K562 (cell line): ENCODE measurements around the gene NTN4. TPM values are rescaled to one million over a fixed set of nuclear protein-coding genes. Genes with fewer than 3 reads are reported as not detected.
A peak's percentile ranks its signal among the peaks of the same experiment; 100 is the strongest.

ENCODE experiments used
- ATAC-seq: fragments of 200-7000 bp; cut with Tn5 transposase; 3 replicates; pipeline ENCODE4 v1.9.1; 2020; ENCODE audit warnings: moderate library complexity
- BruUV-seq: library from RNA; stranded (reverse); fragments of 400-500 nt; replicated peaks from 2 replicates; lab custom pipeline; 2021; lab: Mats Ljungman, UMichigan
- CTCF ChIA-PET: fragments of 300-600 bp; formaldehyde crosslinking; extraction: SDS; loops from one replicate; lab custom pipeline; 2021; ENCODE audit warnings: low intra/inter-chr PET ratio; lab: Yijun Ruan, JAX
- POLR2A ChIA-PET: fragments of 300-600, 350-650 bp; sonication (Branson Sonifier 250); formaldehyde crosslinking; extraction: SDS; loops from one replicate; lab custom pipeline; 2021; ENCODE audit warnings: antibody characterized with exemption, inconsistent platforms; lab: Yijun Ruan, JAX
- DNase-seq, 4 experiments: peaks; one replicate each; pipeline versions ENCODE4 v3.0.0 to v3.0.0-alpha.2; 2011 to 2018; ENCODE audit warnings: low spot score in 3 of 4, mixed read lengths in 3 of 4; ENCODE audit errors: extremely low read depth in 1 of 4
- FAIRE-seq: peaks from 2 replicates; lab custom pipeline; 2011; peaks lifted over from hg19 to GRCh38; lab: Jason Lieb, UNC
- H2AFZ ChIP-seq: 2 replicates; pipeline ENCODE4 v1.6.0; 2011; ENCODE audit warnings: low read depth, low read length, control low read depth, inconsistent platforms
- H3K27ac ChIP-seq: fragments of 200-600 bp; 3 replicates; pipeline ENCODE4 v1.8.0; 2011; ENCODE audit warnings: low read depth, mild to moderate bottlenecking, control low read depth, inconsistent platforms, low read length, moderate library complexity, mixed read lengths; ENCODE audit errors: extremely low read depth
- H3K27me3 ChIP-seq, 2 experiments: fragments of 300-600 bp in 1 of 2; 2 replicates in 1 of 2; 3 replicates in 1 of 2; pipeline versions ENCODE4 v1.6.0 to v1.8.0; 2011; ENCODE audit warnings: inconsistent platforms in 2 of 2, low read length in 2 of 2, mild to moderate bottlenecking in 1 of 2, mixed read lengths in 1 of 2, moderate library complexity in 1 of 2; ENCODE audit not compliant: control insufficient read depth in 2 of 2, insufficient read depth in 2 of 2
- H3K36me3 ChIP-seq: fragments of 300-600 bp; 3 replicates; pipeline ENCODE4 v1.8.0; 2011; ENCODE audit warnings: mild to moderate bottlenecking, low read length, inconsistent platforms; ENCODE audit not compliant: control insufficient read depth, insufficient read depth
- H3K4me1 ChIP-seq, 2 experiments: fragments of 200-600 bp in 1 of 2; replicated peaks in 1 of 2; 2 replicates in 1 of 2; 3 replicates in 1 of 2; pipeline versions ENCODE4 v1.5.1 to v1.8.0; 2011; ENCODE audit warnings: inconsistent platforms in 2 of 2, low read length in 2 of 2, mild to moderate bottlenecking in 1 of 2, mixed read lengths in 1 of 2, moderate library complexity in 1 of 2; ENCODE audit not compliant: control insufficient read depth in 2 of 2, insufficient read depth in 2 of 2
- H3K4me2 ChIP-seq: 2 replicates; pipeline ENCODE4 v1.6.1; 2011; ENCODE audit warnings: low read length, control low read depth, inconsistent platforms, mixed read lengths; ENCODE audit not compliant: insufficient read depth
- H3K4me3 ChIP-seq: fragments of 200-600 bp; sonication (generic), shearing (Covaris generic); 2 replicates; pipeline ENCODE4 v1.5.1; 2016; ENCODE audit warnings: control low read depth, inconsistent platforms
- H3K79me2 ChIP-seq: fragments of 200-600 bp; 3 replicates; pipeline ENCODE4 v1.8.0; 2011; ENCODE audit warnings: low read length, inconsistent platforms; ENCODE audit not compliant: control insufficient read depth, insufficient read depth
- H3K9ac ChIP-seq, 2 experiments: 2 replicates each; pipeline versions ENCODE4 v1.6.0 to v1.6.1; 2011; ENCODE audit warnings: low read depth in 2 of 2, low read length in 2 of 2, control low read depth in 1 of 2, inconsistent platforms in 1 of 2, mild to moderate bottlenecking in 1 of 2, mixed read lengths in 1 of 2; ENCODE audit not compliant: insufficient read depth in 1 of 2
- H3K9me1 ChIP-seq: one replicate; pipeline ENCODE4 v1.6.0; 2011; ENCODE audit warnings: inconsistent platforms, mild to moderate bottlenecking, low read length, moderate library complexity; ENCODE audit not compliant: control insufficient read depth, insufficient read depth
- H3K9me3 ChIP-seq: replicated peaks from 2 replicates; pipeline ENCODE4 v1.5.1; 2011; ENCODE audit warnings: low read depth, low read length, inconsistent platforms; ENCODE audit not compliant: control insufficient read depth, insufficient read depth
- H4K20me1 ChIP-seq: replicated peaks from 2 replicates; pipeline ENCODE4 v1.6.1; 2011; ENCODE audit warnings: low read length, inconsistent platforms, mixed read lengths; ENCODE audit not compliant: control insufficient read depth, insufficient read depth
- ASH1L ChIP-seq: fragments of 450-650 bp; IDR thresholded peaks from 2 replicates; pipeline ENCODE4 v1.6.1; 2018; ENCODE audit warnings: borderline replicate concordance, mild to moderate bottlenecking, low read depth; ENCODE audit not compliant: partially characterized antibody
- BRCA1 ChIP-seq, 2 experiments: fragments of 450-650 bp in 1 of 2; sonication (generic) in 1 of 2; formaldehyde crosslinking in 1 of 2; IDR thresholded peaks; 2 replicates each; pipeline versions ENCODE4 v1.5.0 to v1.6.1; 2017 to 2020; ENCODE audit warnings: mild to moderate bottlenecking in 1 of 2, missing genetic modification reagents in 1 of 2
- HDGF ChIP-seq: fragments of 450-650 bp; IDR thresholded peaks from 2 replicates; pipeline ENCODE4 v1.6.1; 2016
- HOXB6 ChIP-seq: fragments of 250-450 bp; sonication (Bioruptor Pico); IDR thresholded peaks from 2 replicates; pipeline ENCODE4 v1.5.1; 2022; ENCODE audit warnings: mild to moderate bottlenecking, borderline replicate concordance
- LARP7 ChIP-seq: fragments of 450-650 bp; IDR thresholded peaks from 2 replicates; pipeline ENCODE4 v1.6.1; 2016
- MECOM ChIP-seq: fragments of 250-450 bp; sonication (Bioruptor Pico); IDR thresholded peaks from 2 replicates; pipeline ENCODE4 v1.8.0; 2022; ENCODE audit warnings: inconsistent platforms
- NFIC ChIP-seq: fragments of 450-650 bp; IDR thresholded peaks from 2 replicates; pipeline ENCODE4 v1.6.1; 2017; ENCODE audit warnings: mild to moderate bottlenecking, inconsistent platforms
- NFXL1 ChIP-seq: fragments of 450-650 bp; formaldehyde crosslinking; IDR thresholded peaks from 2 replicates; pipeline ENCODE4 v1.4.0; 2021; ENCODE audit warnings: mild to moderate bottlenecking
- PHF8 ChIP-seq: fragments of 200-600 bp; sonication (generic); IDR thresholded peaks from 2 replicates; pipeline ENCODE4 v1.6.1; 2012; ENCODE audit warnings: mixed run types, mild to moderate bottlenecking, inconsistent platforms, low read length, moderate library complexity, borderline replicate concordance
- POLR3G ChIP-seq: IDR thresholded peaks from 2 replicates; pipeline ENCODE4 v1.6.1; 2011; ENCODE audit not compliant: insufficient read length, insufficient replicate concordance; ENCODE audit errors: extremely low read depth
- RAD51 ChIP-seq: fragments of 450-650 bp; IDR thresholded peaks from 2 replicates; pipeline ENCODE4 v1.7.1; 2016; ENCODE audit warnings: low read depth, mild to moderate bottlenecking, borderline replicate concordance
- SMARCA5 ChIP-seq: fragments of 450-650 bp; IDR thresholded peaks from 2 replicates; pipeline ENCODE4 v1.6.1; 2016
- TEAD4 ChIP-seq, 2 experiments: sonication (generic) in 1 of 2; formaldehyde crosslinking in 1 of 2; IDR thresholded peaks; 2 replicates each; pipeline versions ENCODE4 v1.6.1 to v1.8.0; 2012 to 2022; ENCODE audit warnings: borderline replicate concordance in 1 of 2, inconsistent platforms in 1 of 2, low read length in 1 of 2, mild to moderate bottlenecking in 1 of 2, missing genetic modification reagents in 1 of 2
- XRCC3 ChIP-seq: fragments of 450-650 bp; IDR thresholded peaks from 2 replicates; pipeline ENCODE4 v1.6.1; 2017; ENCODE audit warnings: mild to moderate bottlenecking, moderate library complexity
- ZBTB7A ChIP-seq: IDR thresholded peaks from 2 replicates; pipeline ENCODE4 v1.6.1; 2011; ENCODE audit warnings: low read depth, mild to moderate bottlenecking, low read length, moderate library complexity, borderline replicate concordance; ENCODE audit not compliant: control insufficient read depth
- ZFP30 ChIP-seq: fragments of 250-450 bp; sonication (Bioruptor Pico); IDR thresholded peaks from 2 replicates; pipeline ENCODE4 v1.8.0; 2022; ENCODE audit warnings: moderate library complexity, mild to moderate bottlenecking, inconsistent platforms, borderline replicate concordance
- ZNF280A ChIP-seq: fragments of 450-650 bp; IDR thresholded peaks from 2 replicates; pipeline ENCODE4 v1.6.1; 2018; ENCODE audit warnings: mild to moderate bottlenecking, low read depth; ENCODE audit not compliant: partially characterized antibody
- ZNF584 ChIP-seq: fragments of 200-800 bp; sonication (Bioruptor generic); IDR thresholded peaks from 2 replicates; pipeline ENCODE4 v1.6.1; 2016; ENCODE audit warnings: low read depth, mild to moderate bottlenecking, missing genetic modification characterization, missing compliant biosample characterization
- WGBS: fragments of 100-300 bp; shearing (Covaris generic); methylation state at CpG from one replicate; pipeline ENCODE4 v1.1.6; 2016; ENCODE audit warnings: low coverage, mixed read lengths; ENCODE audit not compliant: insufficient coverage; ENCODE audit errors: missing lambda C conversion rate; 5-methylcytosine and 5-hydroxymethylcytosine counted together
- in situ Hi-C: fragments of 300-500 bp; cut with MboI; formaldehyde crosslinking; loops from 4 replicates; pipeline ENCODE4 v1.15.0; 2018; ENCODE audit warnings: inconsistent platforms, mixed read lengths
- intact Hi-C: fragments of 100-400 bp; cut with micrococcal nuclease; formaldehyde crosslinking; loops from 2 replicates; pipeline ENCODE4 v1.14.2; 2022
- polyA plus RNA-seq, 8 experiments: library from polyadenylated mRNA; depleted of rRNA in 4 of 8; stranded (reverse) in 5 of 8; unstranded in 3 of 8; fragments of >200 nt; fragmentation: Nextera tagmentation in 2 of 8; fragmentation: Illumina TruSeq in 1 of 8; extraction: Ambion mirVana in 2 of 8; extraction: Trizol in 1 of 8; gene quantifications; 2 replicates each; pipeline versions ENCODE4 v1.2.1 to v1.2.3, GENCODE V29; 2011 to 2014; ENCODE audit warnings: inconsistent platforms in 1 of 8, missing spikeins in 1 of 8
- total RNA-seq, 7 experiments: library from RNA; depleted of rRNA in 6 of 7; stranded (reverse); fragments of >200 nt in 6 of 7; fragmentation: Illumina TruSeq in 2 of 7; extraction: Trizol in 2 of 7; gene quantifications; 2 replicates each; pipeline versions ENCODE4 v1.2.1 to v1.2.3, GENCODE V29; 2011 to 2021; ENCODE audit warnings: low replicate concordance in 1 of 7
- TF ChIP-seq, protein P1 (sequence below), 3 experiments: IDR thresholded peaks in 2 of 3; conservative IDR thresholded peaks in 1 of 3; 2 replicates each; pipeline ENCODE4 v1.5.1; 2011 to 2012; ENCODE audit warnings: low read length in 3 of 3, mild to moderate bottlenecking in 3 of 3, control low read depth in 2 of 3, improper control_type of control experiment in 1 of 3, inconsistent platforms in 1 of 3, low read depth in 1 of 3, mixed read lengths in 1 of 3, moderate library complexity in 1 of 3; ENCODE audit not compliant: insufficient read depth in 2 of 3

Gene NTN4
- total and polyA plus RNA-seq, 9 of the 15 experiments (the other 6 are each of a cell fraction or from before 2014, with no cell fraction given) = 0.13 TPM; not detected in 8

- intact Hi-C loops = no loop called here
These were observed 96.4 kb downstream of the NTN4 start for GRCh38 chr12:95694136-95694535.

DNA sequence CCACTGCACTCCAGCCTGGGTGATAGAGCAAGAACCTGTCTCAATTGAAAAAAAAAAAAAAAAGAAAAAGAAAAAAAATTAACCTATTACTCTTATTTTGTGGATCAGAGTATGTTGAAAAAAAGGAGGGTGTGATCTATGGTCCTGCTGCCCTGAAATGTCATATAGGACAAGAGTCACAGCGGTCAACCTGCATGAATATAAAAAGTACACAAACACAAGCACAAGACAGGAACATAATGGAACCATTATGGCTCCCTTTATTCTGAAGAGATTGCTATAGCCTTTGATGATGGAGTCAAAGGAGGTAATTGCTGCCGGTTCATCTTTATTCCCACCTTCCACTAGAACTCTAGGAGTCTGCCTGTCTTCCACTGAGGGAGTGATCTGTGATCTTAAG, 96.9 kb downstream of the NTN4 start:
- no peaks in the 10 kb centered on the region for H3K4me1 ChIP-seq
- H3K27me3 ChIP-seq = peaks cover 0 to 5% of the 10 kb centered on the region in 2 experiments; a peak in 1 of 5 replicates
- no peaks in the 10 kb centered on the region for H3K9me3 ChIP-seq
- no peak overlapping the region for H2AFZ ChIP-seq
- no peak for DNase-seq
- in situ Hi-C loops (no loop called here), intact Hi-C loops (no loop called here)
- ChIA-PET CTCF (no interaction called here), POLR2A (no interaction called here)
- no peak overlapping the region for H3K4me2 ChIP-seq
- H3K36me3 ChIP-seq = no peaks in the 10 kb centered on the region
- H3K79me2 ChIP-seq = no peaks in the 10 kb centered on the region
- H3K9ac ChIP-seq = no peak overlapping the region
- no peaks in the 10 kb centered on the region for H4K20me1 ChIP-seq
- no peak overlapping the region for H3K27ac ChIP-seq
- no TSS peak for BruUV-seq
- H3K9me1 ChIP-seq = no peaks in the 10 kb centered on the region
- H3K4me3 ChIP-seq = no peak overlapping the region
- 0% methylated on average over 2 of the region's 2 CpGs for WGBS
- ATAC-seq = no peak
- no peak for FAIRE-seq
- TF ChIP-seq NFIC (no peak), MECOM (CRISPR knock-in tag) (no peak), NFXL1 (CRISPR knock-in tag) (no peak), LARP7 (no peak), XRCC3 (no peak), RAD51 (no peak), ZNF280A (no peak), ASH1L (no peak)
- TF ChIP-seq, protein P1, sequence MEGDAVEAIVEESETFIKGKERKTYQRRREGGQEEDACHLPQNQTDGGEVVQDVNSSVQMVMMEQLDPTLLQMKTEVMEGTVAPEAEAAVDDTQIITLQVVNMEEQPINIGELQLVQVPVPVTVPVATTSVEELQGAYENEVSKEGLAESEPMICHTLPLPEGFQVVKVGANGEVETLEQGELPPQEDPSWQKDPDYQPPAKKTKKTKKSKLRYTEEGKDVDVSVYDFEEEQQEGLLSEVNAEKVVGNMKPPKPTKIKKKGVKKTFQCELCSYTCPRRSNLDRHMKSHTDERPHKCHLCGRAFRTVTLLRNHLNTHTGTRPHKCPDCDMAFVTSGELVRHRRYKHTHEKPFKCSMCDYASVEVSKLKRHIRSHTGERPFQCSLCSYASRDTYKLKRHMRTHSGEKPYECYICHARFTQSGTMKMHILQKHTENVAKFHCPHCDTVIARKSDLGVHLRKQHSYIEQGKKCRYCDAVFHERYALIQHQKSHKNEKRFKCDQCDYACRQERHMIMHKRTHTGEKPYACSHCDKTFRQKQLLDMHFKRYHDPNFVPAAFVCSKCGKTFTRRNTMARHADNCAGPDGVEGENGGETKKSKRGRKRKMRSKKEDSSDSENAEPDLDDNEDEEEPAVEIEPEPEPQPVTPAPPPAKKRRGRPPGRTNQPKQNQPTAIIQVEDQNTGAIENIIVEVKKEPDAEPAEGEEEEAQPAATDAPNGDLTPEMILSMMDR (IDR thresholded peaks at IDR 0.05 in 2 of 3, conservative IDR thresholded peaks at IDR 0.05 in 1 of 3; ENCODE audit: insufficient read depth in 2 of 3, low read depth in 1 of 3, low read length in 3 of 3) = no peak

More at GRCh38 chr12:95694136-95694535, 96.4 kb downstream of the NTN4 start:
- Histone ChIP-seq H3K27ac (no peak overlapping the region), H3K9ac (no peak overlapping the region), H3K27me3 (peaks cover 0 to 5% of the 10 kb centered on the region in 2 experiments; a peak in 1 of 5 replicates), H3K4me3 (no peak overlapping the region), H3K9me3 (no peaks in the 10 kb centered on the region), H3K9me1 (no peaks in the 10 kb centered on the region), H3K4me2 (no peak overlapping the region)
- FAIRE-seq (no peak), ATAC-seq (no peak; the same call in 2 of the 3 replicates), DNase-seq (peak in 1 of 4 experiments; percentile 6)
- 2% methylated on average over 9 of the region's 9 CpGs for WGBS
- BruUV-seq = no TSS peak
- ChIA-PET POLR2A (no interaction called here), CTCF (no interaction called here)
- TF ChIP-seq BRCA1 (IDR thresholded peaks at IDR 0.05) (no peak), BRCA1 (CRISPR knock-in tag; IDR thresholded peaks at IDR 0.05) (no peak), ZNF584 (CRISPR knock-in tag) (no peak), ZBTB7A (no peak), HDGF (no peak), TEAD4 (IDR thresholded peaks at IDR 0.05; ENCODE audit: low read length) (no peak), TEAD4 (CRISPR knock-in tag; IDR thresholded peaks at IDR 0.05; ENCODE audit: borderline replicate concordance) (no peak), POLR3G (no peak), ZFP30 (CRISPR knock-in tag) (no peak), SMARCA5 (no peak), PHF8 (no peak), HOXB6 (CRISPR knock-in tag) (no peak)
- TF ChIP-seq, all 486 proteins: peak for 0
- H2AFZ ChIP-seq = no peak overlapping the region
- H3K79me2 ChIP-seq = no peaks in the 10 kb centered on the region
- no peaks in the 10 kb centered on the region for H3K4me1 ChIP-seq
- no peaks in the 10 kb centered on the region for H3K36me3 ChIP-seq
- in situ Hi-C loops = no loop called here
- no peaks in the 10 kb centered on the region for H4K20me1 ChIP-seq
